Heart left ventricle (tissue), 13 donors: ENCODE measurements around the gene SLC35G2.
"Not testable (repeated sequence)": the region's sequence is repeated elsewhere in the genome, so short reads cannot be mapped to it uniquely, and the experiment has no call there.

ENCODE experiments used
- POLR2A ChIP-seq, 2 donors: fragments of 450-650 bp; IDR thresholded peaks; one replicate each; pipeline ENCODE4 v1.6.1; 2017; ENCODE audit warnings: antibody characterized with exemption in 2 of 2, mild to moderate bottlenecking in 2 of 2, moderate library complexity in 2 of 2
- TF ChIP-seq, protein P1 (sequence below), 12 donors: fragments of 200-600 bp; sonication (generic) in 4 of 12; IDR thresholded peaks; one replicate each; pipeline versions ENCODE4 v1.5.0 to v1.8.0; 2018 to 2022; ENCODE audit warnings: antibody characterized with exemption in 12 of 12, mild to moderate bottlenecking in 5 of 12
- donor health status: ischemic (EF 13 %, LVEDD 7.1; RV severe dilation, severe dysfunction).
- donor health status: DM: no; HTN: yes; CAD: no.
- donor health status: DM: no; HTN: no; CAD: no.
- donor health status: ischemic (EF 25% LVEDD 6.9; RV normal size, moderate dysfunction).
- donor health status: ischemic (EF 25% LVEDD 5.7; RV mildly dilated, moderate dysfunction).
- donor health status: ischemic (EF 35%, LVEDD 5.7; RV mildly dilated, moderate dysfunction).
- donor health status: nonischemic (EF 11% LVEDD 7.7; RV severe dilation, severe dysfunction).
- donor health status: DM: yes; HTN: yes; CAD: no.
- donor health status: PGD.
- donor health status: ischemic (EF 29% LVEDD 5.4; RV normal size, mild dysfunction).
- donor health status: nonischemic (EF 23%, LVEDD 6.1; RV moderate dilation, normal function).

DNA sequence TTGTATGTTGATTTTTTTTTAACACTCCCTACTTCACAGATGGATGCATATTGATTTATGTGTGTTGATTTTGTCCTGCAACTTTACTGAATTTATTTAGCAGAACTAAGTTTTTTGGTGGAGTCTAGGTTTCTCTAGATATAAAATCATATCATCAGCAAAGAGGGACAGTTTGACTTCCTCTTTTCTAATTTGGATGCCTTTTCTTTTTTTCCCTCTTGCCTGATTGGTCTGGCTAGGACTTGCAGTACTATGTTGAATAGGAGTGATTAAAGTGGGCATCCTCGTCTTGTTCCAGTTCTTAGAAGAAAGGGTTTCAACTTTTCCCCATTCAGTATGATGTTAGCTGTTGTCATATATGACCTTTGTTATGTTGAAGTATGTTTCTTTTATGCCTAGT, 81.8 kb downstream of the SLC35G2 start:
- not testable (repeated sequence) for TF ChIP-seq POLR2A (IDR thresholded peaks at IDR 0.05)
- TF ChIP-seq, protein P1, sequence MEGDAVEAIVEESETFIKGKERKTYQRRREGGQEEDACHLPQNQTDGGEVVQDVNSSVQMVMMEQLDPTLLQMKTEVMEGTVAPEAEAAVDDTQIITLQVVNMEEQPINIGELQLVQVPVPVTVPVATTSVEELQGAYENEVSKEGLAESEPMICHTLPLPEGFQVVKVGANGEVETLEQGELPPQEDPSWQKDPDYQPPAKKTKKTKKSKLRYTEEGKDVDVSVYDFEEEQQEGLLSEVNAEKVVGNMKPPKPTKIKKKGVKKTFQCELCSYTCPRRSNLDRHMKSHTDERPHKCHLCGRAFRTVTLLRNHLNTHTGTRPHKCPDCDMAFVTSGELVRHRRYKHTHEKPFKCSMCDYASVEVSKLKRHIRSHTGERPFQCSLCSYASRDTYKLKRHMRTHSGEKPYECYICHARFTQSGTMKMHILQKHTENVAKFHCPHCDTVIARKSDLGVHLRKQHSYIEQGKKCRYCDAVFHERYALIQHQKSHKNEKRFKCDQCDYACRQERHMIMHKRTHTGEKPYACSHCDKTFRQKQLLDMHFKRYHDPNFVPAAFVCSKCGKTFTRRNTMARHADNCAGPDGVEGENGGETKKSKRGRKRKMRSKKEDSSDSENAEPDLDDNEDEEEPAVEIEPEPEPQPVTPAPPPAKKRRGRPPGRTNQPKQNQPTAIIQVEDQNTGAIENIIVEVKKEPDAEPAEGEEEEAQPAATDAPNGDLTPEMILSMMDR (IDR thresholded peaks at IDR 0.05), result not testable (repeated sequence)
